ENCODE data around the gene CRIP3. TPM values are rescaled to one million over a fixed set of nuclear protein-coding genes. Genes with fewer than 3 reads are reported as not detected.

The CRIP3 gene
- total and polyA plus RNA-seq, 2 donors (not counting 3 experiments of a cell fraction or from before 2014, with no cell fraction given), result not detected

DNA sequence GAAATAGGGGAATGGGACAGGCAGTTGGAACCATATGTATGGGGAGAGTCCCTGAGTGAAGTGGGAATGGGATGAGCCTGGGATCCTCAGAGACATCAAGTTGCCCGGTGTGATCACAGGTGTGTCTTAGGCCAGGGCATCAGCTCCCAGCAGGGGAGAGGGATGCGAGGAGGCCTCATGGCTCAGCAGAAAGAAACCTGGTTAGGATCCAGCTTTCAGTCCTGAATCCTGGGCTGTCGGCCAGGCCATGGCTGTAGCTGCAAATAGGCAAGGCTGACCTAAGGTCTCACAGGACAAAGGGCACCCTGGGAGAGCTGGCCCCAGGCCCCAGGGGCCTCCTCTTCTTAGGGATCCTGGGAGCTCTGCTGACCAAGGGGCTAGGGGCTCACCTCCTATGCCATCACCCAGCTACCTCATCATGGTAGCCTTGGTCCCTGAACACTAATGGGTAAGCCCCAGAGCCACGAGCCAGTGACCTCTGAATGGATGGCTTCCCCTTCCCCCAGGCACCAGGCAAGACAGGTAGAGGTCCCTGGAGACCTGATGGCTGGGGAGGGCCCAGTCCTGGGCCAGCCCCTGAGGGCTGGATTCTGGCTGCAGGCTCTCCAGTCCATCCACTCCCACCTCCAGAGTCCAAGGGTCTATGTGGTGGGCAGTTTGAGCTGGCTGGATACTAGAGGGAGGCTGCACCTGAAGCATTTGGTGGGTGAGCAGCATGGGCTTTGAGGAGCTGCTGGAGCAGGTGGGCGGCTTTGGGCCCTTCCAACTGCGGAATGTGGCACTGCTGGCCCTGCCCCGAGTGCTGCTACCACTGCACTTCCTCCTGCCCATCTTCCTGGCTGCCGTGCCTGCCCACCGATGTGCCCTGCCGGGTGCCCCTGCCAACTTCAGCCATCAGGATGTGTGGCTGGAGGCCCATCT is 10.7 kb downstream of the CRIP3 start, which contains the start of gene SLC22A7:
Gene SLC22A7, plus strand, starts transcription at position 617 of the 921 bp plus-strand sequence. Its CDS starts 99 bp downstream, at position 716.
- Histone ChIP-seq H3K36me3 (ENCODE audit: control insufficient read depth in 2 of 2, extremely low read depth in 1 of 2, insufficient read depth in 2 of 2, low read length in 2 of 2) (no peaks in the 10 kb centered on the region), H2AFZ (ENCODE audit: low read depth, low read length) (no peak within 1 kb of the TSS), H3K9me1 (replicated peaks; ENCODE audit: control insufficient read depth, extremely low read depth, insufficient read depth, low read length) (no peaks in the 10 kb centered on the region), H4K20me1 (replicated peaks; ENCODE audit: control insufficient read depth, extremely low read depth, insufficient read depth, low read length) (no peaks in the 10 kb centered on the region), H3K79me2 (ENCODE audit: control insufficient read depth, insufficient read depth, low read length) (no peaks in the 10 kb centered on the region), H3K4me2 (ENCODE audit: insufficient read depth, low read length) (no peak within 1 kb of the TSS), H3K27ac (ENCODE audit: insufficient read depth, low read depth, low read length) (no peak within 1 kb of the TSS), H3K9me3 (replicated peaks; ENCODE audit: control insufficient read depth, insufficient read depth, low read length) (no peaks in the 10 kb centered on the region), H3K27me3 (ENCODE audit: control insufficient read depth in 2 of 2, insufficient read depth in 2 of 2, low read length in 2 of 2) (peaks cover 0 to 16% of the 10 kb centered on the region in 2 experiments), H3K4me1 (ENCODE audit: control insufficient read depth, extremely low read depth, insufficient read depth, low read length) (no peaks in the 10 kb centered on the region), H3K4me3 (replicated peaks in 1 of 3; ENCODE audit: insufficient read depth in 1 of 3, low read depth in 1 of 3, low read length in 3 of 3) (no peak within 1 kb of the TSS), H3K9ac (replicated peaks; ENCODE audit: extremely low read depth, insufficient read depth, low read length) (no peak within 1 kb of the TSS)
- TF ChIP-seq, protein P1, sequence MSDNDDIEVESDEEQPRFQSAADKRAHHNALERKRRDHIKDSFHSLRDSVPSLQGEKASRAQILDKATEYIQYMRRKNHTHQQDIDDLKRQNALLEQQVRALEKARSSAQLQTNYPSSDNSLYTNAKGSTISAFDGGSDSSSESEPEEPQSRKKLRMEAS (IDR thresholded peaks at IDR 0.05; ENCODE audit: insufficient read depth, insufficient read length), result no peak
- TF ChIP-seq, protein P2, sequence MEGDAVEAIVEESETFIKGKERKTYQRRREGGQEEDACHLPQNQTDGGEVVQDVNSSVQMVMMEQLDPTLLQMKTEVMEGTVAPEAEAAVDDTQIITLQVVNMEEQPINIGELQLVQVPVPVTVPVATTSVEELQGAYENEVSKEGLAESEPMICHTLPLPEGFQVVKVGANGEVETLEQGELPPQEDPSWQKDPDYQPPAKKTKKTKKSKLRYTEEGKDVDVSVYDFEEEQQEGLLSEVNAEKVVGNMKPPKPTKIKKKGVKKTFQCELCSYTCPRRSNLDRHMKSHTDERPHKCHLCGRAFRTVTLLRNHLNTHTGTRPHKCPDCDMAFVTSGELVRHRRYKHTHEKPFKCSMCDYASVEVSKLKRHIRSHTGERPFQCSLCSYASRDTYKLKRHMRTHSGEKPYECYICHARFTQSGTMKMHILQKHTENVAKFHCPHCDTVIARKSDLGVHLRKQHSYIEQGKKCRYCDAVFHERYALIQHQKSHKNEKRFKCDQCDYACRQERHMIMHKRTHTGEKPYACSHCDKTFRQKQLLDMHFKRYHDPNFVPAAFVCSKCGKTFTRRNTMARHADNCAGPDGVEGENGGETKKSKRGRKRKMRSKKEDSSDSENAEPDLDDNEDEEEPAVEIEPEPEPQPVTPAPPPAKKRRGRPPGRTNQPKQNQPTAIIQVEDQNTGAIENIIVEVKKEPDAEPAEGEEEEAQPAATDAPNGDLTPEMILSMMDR (IDR thresholded peaks at IDR 0.05; ENCODE audit: extremely low read depth in 1 of 2, insufficient read depth in 1 of 2, low read depth in 1 of 2, low read length in 2 of 2), result no peak
- TF ChIP-seq JUN (IDR thresholded peaks at IDR 0.05; ENCODE audit: borderline replicate concordance, insufficient read depth, insufficient read length, low read depth) (no peak), POLR2A (IDR thresholded peaks at IDR 0.05; ENCODE audit: low read depth, low read length) (no peak), FOS (IDR thresholded peaks at IDR 0.05; ENCODE audit: borderline replicate concordance, insufficient read depth, low read length) (no peak), GATA2 (IDR thresholded peaks at IDR 0.05; ENCODE audit: insufficient read depth, insufficient read length, low read depth, low read length) (no peak), MYC (IDR thresholded peaks at IDR 0.05; ENCODE audit: low read depth, low read length) (no peak), POLR2AphosphoS5 (IDR thresholded peaks at IDR 0.05; ENCODE audit: insufficient read depth, low read depth, low read length) (no peak), EZH2 (IDR thresholded peaks at IDR 0.05; ENCODE audit: borderline replicate concordance, low read depth, low read length, severe bottlenecking) (no peak)
- BruUV-seq (replicated peaks), result no TSS peak
- FAIRE-seq, result no peak
- intact Hi-C loops (cut with micrococcal nuclease), result no loop called here
- no peak for DNase-seq (ENCODE audit: low read depth, low spot score)
- POLR2A ChIA-PET, result no interaction called here
- dilution Hi-C loops (cut with MboI; ENCODE audit: extremely low pct_ligation_motif_present, low sequenced_read_pairs), result no loop called here
- CTCF ChIA-PET, result interaction anchor here (0.8 to 1.7 kb wide), 7 partner anchors 8 to 80 kb away, joined by 3 to 6 read pairs (median 4); partner anchors contain the start of gene DNPH1
